SK-N-DZ (cell line): ENCODE data around the gene RBM3. TPM values are rescaled to one million over a fixed set of nuclear protein-coding genes. Genes with fewer than 3 reads are reported as not detected.
"Not testable (repeated sequence)": the region's sequence is repeated elsewhere in the genome, so short reads cannot be mapped to it uniquely, and the experiment has no call there.

Experiments used
- DNase-seq: peaks from one replicate; pipeline ENCODE4 v3.0.0-alpha.2; 2015; ENCODE audit warnings: low spot score
- polyA plus RNA-seq, 2 experiments: library from polyadenylated mRNA; depleted of rRNA; stranded (reverse); fragments of >200 nt; gene quantifications; 2 replicates each; pipeline ENCODE4 v1.2.3, GENCODE V29; 2014

Gene RBM3
- polyA plus RNA-seq (2014; cell fraction: cytosol; rRNA removed) = 166 and 218 TPM in 2 replicates
- polyA plus RNA-seq (2014; cell fraction: nucleus; rRNA removed) = 119 and 159 TPM in 2 replicates

GRCh38 chrX:48574270-48575266 is at the start of gene RBM3:
Gene RBM3, plus strand, starts transcription at chrX:48574484. Its CDS starts 697 bp downstream, at chrX:48575181.
- peak; percentile 91 for DNase-seq

GRCh38 chrX:48525853-48526252 is 48.4 kb upstream of the RBM3 start:
- not testable (repeated sequence) for DNase-seq

- no peak for DNase-seq
Measured at GRCh38 chrX:48530736-48531135, 43.5 kb upstream of the RBM3 start.

- no peak for DNase-seq
Measured at GRCh38 chrX:48531358-48531959, 42.8 kb upstream of the RBM3 start.

DNA sequence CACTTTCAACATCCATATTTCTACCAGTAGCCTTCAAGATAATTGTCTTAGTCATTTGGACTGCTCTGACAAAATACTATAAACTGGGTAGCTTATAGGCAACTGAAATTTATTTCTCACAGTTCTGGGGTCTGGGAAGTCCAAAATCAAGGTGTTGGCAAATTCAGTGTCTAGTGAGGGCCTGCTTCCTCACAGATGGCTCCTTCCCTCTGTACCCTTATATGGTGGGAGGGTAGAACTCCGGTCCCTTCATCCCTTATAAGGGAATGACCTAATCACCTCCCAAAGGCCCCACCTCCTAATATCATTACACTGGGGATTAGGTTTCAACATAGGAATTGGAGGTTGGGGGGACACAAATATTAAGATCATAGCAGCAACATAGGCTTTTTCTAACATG is 42.1 kb upstream of the RBM3 start:
- DNase-seq = no peak

DNA sequence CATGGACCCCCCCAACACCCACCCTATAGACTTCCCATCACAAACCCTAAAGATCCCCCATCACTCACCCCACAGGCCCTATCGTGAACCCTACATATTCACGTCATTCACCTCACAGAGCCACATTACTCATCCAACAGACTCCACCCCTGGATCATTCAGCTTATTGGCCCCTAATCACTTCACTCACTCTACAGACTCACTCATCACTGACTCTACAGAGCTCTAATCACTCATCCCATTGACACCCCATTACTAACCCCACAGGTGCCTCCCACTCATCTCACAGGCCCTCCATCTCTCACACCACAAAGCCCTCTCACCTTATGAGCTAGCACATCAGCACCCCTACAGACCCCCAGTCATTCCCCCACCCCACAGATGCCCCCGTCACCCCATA is 41.1 kb upstream of the RBM3 start:
- DNase-seq = no peak

DNA sequence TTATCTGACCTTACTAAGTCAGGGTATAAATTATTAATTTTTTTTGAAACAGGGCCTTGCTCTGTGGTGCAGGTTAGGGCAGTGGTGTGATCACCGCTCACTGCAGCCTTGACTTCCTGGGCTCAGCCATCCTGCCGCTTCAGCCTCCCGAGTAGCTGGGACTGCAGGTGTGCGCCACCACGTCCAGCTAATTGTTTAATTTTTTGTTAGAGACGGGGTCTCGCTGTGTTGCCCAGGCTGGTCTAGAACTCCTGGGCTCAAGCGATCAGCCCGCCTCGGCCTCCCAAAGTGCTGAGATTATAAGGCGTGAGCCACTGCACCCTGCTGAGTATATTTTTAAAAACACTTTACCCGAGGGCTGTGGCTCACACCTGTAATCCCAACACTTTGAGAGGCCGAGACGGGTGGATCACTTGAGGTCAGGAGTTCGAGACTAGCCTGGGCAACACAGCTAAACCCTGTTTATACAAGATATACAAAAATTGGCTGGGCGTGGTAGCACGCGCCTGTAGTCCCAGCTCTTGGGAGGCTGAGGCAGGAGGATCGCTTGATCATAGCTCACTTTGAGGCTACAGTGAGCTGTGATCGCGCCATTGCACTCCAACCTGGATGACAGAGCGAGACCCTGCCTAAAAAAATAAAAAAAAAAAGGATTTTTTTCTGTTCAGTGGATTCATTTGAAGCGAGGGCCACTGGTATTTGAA is 35.5 kb upstream of the RBM3 start:
- DNase-seq = no peak

DNA sequence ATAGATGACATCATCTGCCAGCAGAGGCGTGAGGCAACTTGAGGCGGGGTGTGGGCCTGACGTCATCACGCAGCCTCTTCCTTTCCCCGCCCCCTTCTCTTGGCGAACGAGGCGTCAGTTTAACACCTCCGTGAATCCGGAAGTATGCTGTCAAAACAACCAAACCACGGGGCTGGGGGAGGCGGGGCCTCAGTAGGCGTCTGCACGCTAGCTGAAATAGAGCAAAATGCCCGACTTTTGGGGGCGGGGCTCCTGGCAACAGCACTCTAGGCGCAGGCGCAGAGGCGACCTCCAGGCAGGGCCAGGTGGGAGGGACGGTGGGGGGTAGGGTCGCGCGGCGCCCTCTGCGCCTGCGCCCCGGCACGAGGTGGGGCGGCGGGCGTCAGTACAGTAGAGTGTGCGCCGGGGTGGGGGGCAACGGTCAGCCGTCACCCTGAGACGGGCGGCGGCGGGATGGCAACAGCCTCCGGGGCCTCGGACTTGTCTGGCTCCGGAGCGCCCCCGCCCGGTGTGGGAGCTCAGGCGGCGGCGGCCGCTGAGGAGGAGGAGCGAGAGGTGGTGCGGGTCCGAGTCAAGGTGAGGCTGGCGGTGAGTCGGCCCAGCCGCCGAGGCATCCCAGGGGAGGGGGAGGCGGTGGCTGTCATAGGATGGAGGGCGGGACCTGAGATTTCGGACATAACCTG is 34.8 kb upstream of the RBM3 start, which contains the start of gene TBC1D25:
Gene TBC1D25, plus strand, starts transcription at position 370 of the 683 bp plus-strand sequence. Its CDS starts 84 bp downstream, at position 454.
- peak; percentile 94 for DNase-seq

DNA sequence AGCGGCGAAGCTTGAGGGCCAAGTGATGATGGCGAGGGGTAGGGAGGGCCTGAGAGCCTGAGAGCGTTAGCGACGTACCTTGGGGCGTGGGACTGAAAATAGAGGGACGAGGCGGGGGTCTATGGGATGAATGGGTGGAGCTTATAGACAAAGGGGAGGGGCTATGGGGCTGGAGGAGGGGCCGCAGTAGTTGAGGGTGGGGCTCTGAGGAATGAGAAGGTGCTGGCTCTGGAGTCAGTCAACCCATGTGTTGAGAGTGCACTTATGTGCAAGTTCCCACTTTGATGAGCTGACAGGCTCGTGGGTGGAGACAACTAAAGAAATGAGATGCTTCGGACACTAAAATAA is 34.3 kb upstream of the RBM3 start:
- no peak for DNase-seq

DNA sequence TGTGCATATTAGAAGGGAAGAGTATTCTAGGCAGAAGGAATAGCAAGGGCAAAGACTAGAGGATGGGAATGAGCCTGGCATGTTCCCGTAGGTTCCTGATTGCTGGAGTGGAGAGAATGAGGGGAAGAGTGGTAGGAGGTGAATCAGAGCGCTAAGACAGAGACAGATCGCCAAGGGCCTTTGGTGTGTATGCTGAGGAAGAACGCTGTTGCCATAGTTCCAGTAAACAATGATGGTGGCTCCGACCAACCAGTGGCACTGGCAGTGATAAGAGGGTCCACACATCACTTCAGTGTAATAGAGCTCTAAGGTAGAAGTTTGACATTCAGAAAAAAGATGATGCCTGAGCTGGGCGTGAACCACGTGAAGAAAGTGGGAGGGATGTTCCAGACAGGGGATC is 33.8 kb upstream of the RBM3 start:
- no peak for DNase-seq

DNA sequence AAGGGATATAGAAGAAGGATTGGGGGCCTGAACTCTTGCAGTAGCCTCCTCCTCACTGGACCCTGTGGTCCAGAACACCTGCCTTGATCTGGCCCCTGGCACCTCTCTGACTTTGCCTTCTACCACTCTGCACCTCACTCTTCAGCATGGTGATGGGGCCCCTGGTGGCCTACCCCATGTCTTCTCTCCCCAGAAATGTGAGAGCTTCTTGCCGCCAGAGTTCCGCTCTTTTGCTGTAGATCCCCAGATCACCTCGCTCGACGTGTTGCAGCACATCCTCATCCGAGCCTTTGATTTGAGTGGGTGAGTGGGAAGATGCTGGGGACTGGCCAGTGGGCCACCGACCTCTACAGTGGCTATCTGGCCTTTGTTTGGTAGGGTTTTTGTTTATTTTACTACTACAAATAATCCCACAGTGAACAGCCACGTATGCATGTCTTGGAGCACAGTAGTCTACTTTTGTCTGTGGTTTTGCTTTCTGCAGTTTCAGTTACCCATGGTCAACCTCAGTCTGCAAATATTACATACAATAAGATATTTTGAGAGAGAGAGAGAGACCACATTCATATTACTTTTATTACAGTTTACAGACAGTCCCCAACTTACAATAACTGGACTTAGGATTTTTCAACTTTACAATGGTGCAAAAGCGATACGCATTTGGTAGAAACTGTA is 33.0 kb upstream of the RBM3 start:
- DNase-seq = no peak

DNA sequence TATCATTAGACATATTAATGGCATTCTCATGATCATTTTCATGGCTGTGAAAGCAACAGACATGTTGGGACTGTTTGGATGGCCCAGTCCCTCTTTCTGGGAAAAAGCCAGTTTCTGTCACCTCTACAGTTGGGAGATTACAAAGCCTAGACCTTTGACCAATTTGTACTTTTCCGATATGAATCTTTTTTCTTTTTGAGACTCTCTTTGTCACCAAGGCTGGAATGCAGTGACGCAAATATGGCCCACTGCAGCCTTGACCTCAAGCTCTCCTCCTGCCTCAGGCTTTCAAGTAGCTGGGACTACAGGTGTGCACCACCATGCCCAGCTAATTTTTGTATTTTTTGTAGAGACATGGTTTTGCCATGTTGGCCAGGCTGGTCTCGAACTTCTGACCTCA is 25.4 kb upstream of the RBM3 start:
- no peak for DNase-seq

DNA sequence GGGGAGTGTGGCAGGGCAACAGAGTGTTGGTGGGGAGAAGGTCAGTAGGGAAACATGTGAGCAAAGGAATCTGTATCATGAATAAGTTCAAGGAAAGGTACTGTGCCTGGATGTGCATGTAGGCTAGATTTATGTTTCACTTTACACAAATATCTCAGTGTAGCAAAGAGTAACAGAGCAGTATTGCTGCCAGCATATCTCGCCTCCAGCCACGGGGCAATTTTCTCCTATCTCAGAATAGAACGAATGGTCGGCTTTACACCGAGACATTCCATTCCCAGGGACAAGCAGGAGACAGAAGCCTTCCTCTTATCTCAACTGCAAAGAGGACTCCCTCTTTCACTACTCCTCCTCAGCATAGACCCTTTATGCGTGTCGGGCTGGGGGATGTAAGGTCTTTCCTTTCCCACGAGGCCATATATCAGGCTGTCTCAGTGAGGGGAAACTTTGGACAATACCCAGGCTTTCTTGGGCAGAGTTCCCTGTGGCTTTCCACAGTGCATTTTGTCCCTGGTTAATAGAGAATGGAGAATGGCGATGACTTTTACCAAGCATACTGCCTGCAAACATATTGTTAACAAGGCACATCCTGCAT is 18.5 kb upstream of the RBM3 start:
- not testable (repeated sequence) for DNase-seq

DNA sequence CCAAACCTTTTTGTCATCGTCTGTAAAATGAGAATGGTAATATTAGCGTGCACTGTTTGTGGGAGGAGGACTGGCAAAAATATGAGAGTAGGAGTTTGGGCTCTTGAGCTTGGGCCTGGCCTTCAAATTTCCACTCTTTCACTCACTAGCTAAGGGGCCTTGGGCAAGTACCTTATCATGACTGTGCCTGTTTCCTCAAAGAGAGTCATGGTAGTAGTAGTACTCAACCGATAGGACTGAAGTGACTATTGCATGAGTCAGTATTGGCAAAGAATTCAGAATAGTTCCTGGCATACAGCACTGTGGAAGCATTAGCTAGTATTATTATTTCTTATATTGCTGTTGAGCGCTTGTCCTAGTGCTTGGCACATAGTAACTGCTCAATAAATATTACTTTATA is 16.0 kb upstream of the RBM3 start:
- DNase-seq = no peak

- DNase-seq = no peak
Measured at GRCh38 chrX:48559636-48560035, 14.6 kb upstream of the RBM3 start.

DNA sequence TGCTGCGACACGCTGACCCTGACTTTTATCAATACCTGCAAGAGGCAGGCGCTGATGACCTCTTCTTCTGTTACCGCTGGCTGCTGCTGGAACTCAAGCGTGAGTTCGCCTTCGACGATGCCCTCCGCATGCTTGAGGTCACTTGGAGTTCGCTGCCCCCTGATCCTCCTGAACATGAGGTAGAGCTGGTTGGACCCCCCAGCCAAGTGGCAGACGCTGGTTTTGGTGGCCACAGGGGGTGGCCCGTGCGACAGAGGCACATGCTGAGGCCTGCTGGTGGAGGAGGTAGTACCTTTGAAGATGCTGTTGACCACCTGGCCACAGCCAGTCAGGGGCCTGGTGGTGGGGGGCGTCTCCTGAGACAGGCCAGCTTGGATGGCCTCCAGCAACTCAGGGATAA is 14.2 kb upstream of the RBM3 start:
- no peak for DNase-seq

DNA sequence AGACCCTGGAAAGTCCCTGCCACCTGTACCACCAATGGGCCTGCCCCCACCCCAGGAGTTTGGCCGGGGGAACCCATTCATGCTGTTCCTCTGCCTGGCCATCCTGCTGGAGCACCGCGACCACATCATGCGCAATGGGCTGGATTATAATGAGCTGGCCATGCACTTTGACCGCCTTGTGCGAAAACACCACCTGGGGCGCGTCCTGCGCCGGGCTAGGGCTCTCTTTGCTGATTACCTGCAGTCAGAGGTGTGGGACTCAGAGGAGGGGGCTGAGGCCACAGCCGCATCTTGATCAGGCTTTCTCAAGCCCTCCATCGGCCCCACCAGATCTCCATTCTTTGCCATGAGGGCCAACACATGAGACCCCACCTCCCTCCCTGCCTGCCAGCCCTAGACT is 13.6 kb upstream of the RBM3 start:
- no peak for DNase-seq

GRCh38 chrX:48569958-48570357 is 4.3 kb upstream of the RBM3 start:
- no peak for DNase-seq

DNA sequence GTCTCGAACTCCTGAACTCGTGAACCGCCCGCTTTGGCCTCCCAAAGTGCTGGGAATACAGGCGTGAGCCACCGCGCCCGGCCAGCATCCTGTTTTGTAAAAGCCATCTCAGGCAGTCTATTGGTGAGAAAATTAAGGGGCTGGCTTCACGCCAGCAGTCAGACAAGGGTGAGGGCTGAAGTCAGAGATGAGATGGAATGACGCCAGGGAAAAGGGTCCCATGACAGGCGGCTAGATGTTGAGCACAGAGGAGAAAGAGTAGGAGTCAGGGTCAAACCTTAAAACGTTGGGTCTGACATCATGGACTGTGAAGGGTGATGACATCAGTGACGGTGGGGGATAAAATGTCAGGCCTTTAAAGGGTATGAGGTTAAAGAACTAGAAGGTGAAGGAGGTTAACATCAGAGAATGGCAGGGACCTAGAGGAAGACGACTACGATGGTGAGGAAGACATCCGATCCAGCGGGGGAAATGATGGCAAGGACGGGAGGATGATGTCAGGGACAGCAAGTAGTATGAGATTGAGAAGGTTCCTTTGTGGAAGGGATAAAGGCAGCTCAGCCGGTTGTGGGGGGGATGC is 504 bp upstream of the RBM3 start:
- DNase-seq = no peak

DNA sequence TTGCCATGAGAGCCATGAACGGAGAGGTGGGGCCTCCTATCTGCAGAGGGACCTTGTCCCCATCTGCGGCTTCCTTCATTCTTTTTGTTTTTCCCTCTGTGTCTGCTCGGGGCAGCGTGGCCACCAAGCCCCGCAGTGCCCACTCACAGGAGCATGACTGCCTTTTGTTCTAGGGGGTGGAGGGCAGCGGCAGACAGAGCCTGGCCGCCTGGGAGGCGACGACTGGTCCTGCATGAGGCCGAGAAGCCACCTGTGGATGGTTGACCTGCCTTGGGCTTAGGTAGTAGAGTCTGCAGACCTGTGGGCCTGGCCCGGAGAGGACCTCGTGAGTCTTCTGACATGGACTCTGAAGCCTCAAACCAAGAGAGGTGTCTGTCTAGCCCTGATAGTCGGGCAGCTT is 1.4 kb downstream of the RBM3 start:
- no peak for DNase-seq
